Activated CD4-positive, alpha-beta T cell treated with anti-CD3 and anti-CD28 coated beads, Interleukin-2, amount 50 U/mL, for 16 hours (primary cell): ENCODE data around the gene MOB3A.
A peak's percentile ranks its signal among the peaks of the same experiment; 100 is the strongest.

Source experiments
- DNase-seq: peaks from one replicate; pipeline ENCODE4 v3.0.0-alpha.2; 2020

Gene MOB3A

GRCh38 chr19:2055931-2056836 is 39.9 kb downstream of the MOB3A start:
- no peak for DNase-seq

- no peak for DNase-seq
Measured at GRCh38 chr19:2054763-2055162, 41.4 kb downstream of the MOB3A start.

- DNase-seq: no peak
Measured at GRCh38 chr19:2053601-2054389, 42.3 kb downstream of the MOB3A start.

GRCh38 chr19:2051773-2052704 is 44.1 kb downstream of the MOB3A start:
- DNase-seq: no peak

DNA sequence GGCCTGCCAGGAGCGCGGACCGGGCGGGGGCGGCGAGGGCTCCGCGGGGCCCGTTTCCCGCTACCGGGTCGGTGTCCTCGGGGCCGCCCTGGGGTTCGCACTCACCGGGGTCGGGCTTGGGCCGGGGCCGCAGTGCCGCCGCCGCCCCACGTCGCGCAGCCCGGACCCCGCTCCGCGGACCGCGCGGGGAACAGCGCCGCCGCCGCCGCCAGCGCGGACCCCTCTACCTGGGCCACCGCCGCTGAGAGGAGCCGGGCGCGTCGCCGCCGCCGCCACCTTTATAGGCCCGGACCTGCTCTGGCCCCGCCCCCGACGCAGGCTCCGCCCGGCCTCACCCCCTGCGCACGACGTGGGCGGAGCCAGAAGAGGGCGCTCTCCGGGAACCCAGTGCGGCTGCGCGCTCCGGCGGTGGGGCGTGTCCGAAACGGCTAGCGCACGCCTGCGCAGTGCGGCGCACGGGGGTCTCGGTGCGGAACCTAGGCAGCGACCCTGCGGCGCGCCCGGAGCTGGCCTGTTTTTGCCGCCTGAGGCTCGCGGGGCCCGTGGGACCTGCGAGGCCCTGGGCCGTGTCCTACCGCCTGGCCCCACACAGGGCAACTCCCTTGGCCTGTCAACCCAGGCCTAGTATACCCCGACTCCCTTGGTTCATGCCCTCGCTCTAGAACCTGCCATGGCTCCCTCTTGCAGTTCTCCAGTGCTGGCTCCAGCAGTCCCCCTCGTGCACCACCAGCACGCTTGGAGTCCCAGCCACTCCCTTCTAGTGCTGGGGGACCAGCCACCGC is 44.9 kb downstream of the MOB3A start, which contains the start of gene MKNK2:
MKNK2 (minus strand) TSS at position 254 of the 782 bp plus-strand sequence. CDS start 393 bp downstream, outside the sequence.
- peak; percentile 95 for DNase-seq

GRCh38 chr19:2050349-2050990 is 45.7 kb downstream of the MOB3A start:
- no peak for DNase-seq

- peak; percentile 70 for DNase-seq
Measured at GRCh38 chr19:2049741-2050348, 46.3 kb downstream of the MOB3A start.

DNA sequence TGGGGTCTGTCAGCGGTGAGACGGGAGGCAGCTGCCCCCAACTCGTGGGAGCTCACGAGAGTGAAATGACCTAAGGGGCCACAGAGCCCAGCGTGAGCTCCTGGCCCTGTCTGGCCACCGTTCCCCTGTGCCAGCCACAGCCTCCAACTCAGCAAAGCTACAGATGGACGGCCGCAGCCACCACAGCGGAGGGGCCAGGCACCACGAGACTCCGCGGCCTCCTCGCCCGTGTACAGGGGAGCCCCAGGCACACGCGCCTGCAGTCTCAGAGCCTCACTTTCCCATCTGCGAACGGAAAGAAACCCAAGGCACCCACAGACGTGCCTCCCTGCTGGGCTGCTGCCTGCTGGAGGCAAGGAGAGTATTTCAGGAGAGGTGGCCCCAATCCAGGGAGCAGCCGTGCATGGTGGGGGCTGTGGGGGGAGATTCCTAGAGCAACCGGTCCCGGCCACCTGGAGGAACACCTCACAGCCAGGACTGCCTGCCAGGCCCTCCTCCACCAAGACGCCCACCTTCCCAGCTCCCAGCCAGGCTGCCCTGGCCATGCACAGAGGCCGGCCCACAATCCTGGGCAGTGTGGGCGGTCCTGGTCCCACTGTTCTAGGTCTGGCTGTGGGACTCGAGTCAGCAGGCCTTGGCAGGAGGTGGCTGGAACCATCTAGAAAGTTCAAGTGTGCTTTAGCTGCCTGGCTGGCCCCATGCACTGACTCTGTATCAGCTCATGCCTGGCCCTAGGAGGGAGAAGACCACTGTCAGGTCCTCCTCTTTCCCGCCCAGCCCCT is 47.0 kb downstream of the MOB3A start:
- no peak for DNase-seq

DNA sequence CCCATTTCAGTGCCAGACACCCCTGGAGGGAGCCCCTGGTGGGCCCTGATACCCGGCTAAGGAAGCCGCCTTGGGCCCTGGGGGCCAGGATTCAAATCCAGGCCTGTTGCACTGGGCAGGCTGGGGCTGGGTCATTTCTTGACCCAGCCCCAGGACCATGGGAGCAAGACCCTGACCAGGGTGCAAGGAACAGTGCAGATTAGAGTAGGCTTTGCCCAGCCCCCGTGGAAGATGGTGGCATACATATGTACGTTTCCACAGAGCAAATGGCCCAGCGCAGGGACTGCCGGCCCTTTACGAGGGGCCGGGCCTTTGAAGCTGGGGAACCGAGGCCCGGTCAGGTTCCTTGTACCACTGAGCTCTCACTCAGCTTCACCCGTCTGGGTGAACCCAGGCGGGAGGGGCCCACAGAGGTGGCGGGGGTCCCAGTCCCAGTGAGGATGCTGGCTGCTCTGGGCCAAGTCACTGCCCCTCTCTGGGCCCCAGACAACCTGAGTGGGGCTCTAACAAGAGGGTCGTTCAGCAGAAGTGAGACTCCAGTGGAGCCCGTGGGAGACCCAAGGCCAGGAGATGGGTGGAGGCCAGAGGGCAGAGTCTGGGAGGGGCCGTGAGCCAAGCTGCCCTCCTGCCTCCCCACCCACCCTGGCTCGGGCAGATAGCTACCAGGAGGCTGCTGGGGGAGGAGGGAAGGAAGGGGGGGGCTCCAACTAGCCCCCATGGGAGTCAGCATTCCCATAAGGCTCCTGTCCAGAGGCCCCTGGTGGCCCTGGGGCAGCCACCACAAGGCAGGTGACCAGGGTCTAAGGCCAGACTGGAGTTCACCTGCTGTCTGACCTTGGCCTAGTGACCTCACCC is 47.8 kb downstream of the MOB3A start:
- no peak for DNase-seq

GRCh38 chr19:2047449-2048103 is 48.5 kb downstream of the MOB3A start:
- DNase-seq: no peak

GRCh38 chr19:2047076-2047448 is 49.1 kb downstream of the MOB3A start:
- DNase-seq: no peak

- no peak for DNase-seq
Measured at GRCh38 chr19:2046046-2046907, 49.8 kb downstream of the MOB3A start.

DNA sequence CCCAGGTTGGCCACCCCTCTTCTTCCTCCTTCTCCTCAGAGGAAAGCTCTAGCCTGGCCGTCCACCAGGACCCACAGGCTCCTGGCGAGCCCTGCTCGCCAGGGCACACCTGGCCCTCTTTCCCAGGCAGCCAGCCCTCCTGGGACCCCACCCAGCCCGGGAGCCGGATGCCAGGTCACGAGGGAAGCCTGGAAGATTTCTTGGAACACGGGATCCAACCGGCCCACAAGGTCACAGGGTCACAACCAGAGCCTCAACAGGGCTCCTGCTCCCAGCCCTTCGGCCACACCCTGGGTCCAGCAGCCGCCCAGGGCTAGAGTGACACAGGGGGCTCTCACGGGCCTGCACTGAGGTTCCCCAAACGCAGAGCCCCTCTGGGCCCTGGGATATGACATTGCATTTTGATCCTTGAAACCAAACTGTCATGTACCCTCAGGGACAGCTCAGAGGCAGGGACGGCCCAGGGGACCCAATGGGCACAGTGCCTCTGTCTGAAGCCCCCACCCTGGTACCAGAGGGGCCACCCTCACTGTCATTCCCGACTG is 50.6 kb downstream of the MOB3A start:
- no peak for DNase-seq

- no peak for DNase-seq
Measured at GRCh38 chr19:2044709-2045500, 51.2 kb downstream of the MOB3A start.

DNA sequence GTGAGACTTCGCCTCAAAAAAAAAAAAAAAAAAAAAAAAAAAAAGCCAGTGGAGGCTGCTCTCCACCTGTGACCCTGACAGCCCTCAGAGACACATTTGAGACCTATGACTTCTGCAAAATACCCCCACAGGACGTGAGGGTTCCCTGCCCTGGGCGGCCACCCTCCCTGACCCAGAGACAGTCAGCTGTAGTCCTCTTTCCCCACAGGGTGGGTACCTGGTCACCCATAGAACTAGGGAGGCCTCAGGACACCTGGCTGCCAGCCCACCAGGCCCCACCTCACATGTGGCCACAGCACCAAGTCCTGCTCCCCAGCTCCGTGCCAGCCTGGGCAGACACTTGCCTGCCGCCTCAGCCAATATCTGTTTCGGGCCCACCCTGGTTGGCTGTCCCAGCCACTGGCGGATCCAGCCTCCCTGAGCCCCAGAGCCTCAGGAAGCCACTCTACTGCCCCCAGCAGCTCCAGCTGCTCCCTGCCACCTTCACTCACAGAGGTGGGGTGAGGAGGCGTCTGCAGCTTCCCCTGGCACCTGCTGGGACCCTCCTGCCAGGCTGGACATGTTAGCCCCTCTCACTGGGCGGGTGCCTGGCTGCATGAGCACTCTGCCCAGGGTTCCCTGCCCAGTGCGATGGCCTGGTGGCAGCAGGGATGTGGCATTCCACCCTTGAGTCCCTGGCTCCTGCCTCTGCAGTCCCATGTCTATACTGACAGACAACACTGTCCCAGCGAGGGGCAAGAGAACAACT is 52.0 kb downstream of the MOB3A start:
- no peak for DNase-seq

DNA sequence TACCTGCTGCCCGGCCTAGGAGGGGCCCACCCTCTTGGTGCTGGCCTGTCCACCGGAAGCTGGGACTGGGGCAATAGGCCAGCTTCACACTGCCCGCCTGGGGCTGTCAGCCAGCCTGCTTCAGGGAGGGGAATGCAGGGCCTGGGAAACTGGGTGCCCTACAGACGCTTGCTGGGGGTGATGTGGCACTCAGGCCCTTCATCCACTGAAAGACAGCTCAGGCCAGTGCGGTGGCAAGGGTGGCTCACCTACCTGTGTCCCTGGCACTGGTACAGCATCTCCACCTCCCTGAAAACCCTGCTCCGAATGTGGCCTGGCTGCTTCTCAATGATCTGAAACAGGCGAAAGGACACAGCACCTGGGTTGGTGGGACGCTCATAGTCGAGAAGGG is 52.9 kb downstream of the MOB3A start:
- no peak for DNase-seq
